ENCODE measurements around the gene RRP7A. TPM values are rescaled to one million over a fixed set of nuclear protein-coding genes. Genes with fewer than 3 reads are reported as not detected.
"Not testable (repeated sequence)": the region's sequence is repeated elsewhere in the genome, so short reads cannot be mapped to it uniquely, and the experiment has no call there.

RRP7A gene
- total and polyA plus RNA-seq, 12 donors = 20.8 to 35.2 (median 26.1) TPM

DNA sequence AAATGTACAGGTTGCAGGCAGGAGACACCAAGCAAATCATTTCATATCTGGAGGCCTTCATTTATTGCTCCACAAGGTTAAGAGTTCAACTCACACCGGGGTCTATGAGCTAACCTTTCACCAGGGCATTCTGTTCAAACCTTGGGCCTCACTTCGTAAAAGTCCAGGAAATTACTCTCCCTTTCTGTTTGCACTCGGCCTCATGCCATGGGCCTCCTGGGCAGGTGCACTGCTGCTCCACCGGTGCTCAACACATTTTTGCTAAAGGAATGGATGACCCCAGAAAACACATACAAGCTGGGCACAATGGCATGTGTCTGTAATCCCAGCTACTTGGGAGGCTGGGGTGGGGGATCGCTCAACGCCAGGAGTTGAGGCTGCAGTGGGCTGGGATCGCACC lies 16.6 kb upstream of the RRP7A start:
- peaks cover 0 to 4% (median 0%) of the 10 kb centered on the region in 7 donors for H3K27me3 ChIP-seq
- WGBS, 2 donors = 91 to 94% methylated on average over 7 of the region's 7 CpGs
- TF ChIP-seq, protein P1, sequence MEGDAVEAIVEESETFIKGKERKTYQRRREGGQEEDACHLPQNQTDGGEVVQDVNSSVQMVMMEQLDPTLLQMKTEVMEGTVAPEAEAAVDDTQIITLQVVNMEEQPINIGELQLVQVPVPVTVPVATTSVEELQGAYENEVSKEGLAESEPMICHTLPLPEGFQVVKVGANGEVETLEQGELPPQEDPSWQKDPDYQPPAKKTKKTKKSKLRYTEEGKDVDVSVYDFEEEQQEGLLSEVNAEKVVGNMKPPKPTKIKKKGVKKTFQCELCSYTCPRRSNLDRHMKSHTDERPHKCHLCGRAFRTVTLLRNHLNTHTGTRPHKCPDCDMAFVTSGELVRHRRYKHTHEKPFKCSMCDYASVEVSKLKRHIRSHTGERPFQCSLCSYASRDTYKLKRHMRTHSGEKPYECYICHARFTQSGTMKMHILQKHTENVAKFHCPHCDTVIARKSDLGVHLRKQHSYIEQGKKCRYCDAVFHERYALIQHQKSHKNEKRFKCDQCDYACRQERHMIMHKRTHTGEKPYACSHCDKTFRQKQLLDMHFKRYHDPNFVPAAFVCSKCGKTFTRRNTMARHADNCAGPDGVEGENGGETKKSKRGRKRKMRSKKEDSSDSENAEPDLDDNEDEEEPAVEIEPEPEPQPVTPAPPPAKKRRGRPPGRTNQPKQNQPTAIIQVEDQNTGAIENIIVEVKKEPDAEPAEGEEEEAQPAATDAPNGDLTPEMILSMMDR (IDR thresholded peaks at IDR 0.05) = no peak
- no peak for ATAC-seq
- no peaks in the 10 kb centered on the region for H3K36me3 ChIP-seq
- H3K27ac ChIP-seq = peak overlapping the region in 1 of 10 donors; percentile 38
- DNase-seq = no peak
- H3K9me3 ChIP-seq = no peaks in the 10 kb centered on the region
- intact Hi-C loops (cut with DNase I) = no loop called here
- H3K4me3 ChIP-seq = no peak overlapping the region
- H3K4me1 ChIP-seq = peaks cover 0 to 22% (median 10%) of the 10 kb centered on the region in 9 donors

DNA sequence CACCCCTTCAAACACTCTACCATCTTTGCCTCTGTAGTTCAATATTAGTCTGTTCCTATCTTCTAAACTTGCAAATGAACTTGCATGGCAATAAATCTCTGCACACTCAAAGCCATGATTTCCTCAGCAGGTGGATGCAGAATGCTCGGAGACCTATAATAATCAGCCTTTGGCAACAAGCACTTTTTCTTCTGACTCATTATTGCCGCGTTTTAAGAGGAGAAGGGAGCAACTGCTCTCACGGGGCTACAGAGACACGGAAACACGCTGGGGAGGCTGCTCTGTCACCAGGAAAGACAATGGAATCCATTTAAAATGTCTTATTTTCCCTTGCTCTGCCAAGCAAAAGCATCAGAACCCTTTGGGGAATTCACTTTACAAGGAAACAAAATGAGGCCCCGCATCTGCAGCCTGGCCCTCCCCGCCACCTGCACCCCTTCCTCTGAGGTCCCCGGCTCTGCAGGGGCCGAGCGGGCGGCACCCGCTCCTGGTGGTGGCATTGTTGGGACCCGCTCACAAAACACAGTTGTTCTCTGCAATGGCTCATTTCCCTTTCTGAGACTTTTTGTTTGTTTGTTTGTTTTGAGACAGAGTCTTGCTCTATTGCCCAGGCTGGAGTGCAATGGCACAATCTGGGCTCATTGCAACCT lies 15.6 kb upstream of the RRP7A start:
- H3K27ac ChIP-seq = not testable (repeated sequence)

DNA sequence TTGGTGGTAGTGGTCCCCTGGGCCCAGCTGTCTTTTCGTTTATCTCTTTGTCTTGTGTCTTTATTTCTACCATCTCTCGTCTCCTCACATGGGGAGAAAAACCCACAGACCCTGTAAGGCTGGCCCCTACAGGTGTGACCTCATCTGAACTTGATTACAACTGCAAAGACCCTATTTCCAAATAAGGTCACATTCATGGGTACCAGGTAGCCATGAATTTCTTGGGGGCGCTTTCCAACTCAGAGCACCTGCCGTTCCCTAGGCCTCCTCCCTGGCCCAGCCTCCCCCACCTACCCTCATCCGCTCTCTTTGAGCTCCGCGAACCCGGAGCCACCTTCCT lies 14.0 kb upstream of the RRP7A start:
- DNase-seq (no peak), ATAC-seq (no peak)
- H3K9me3 ChIP-seq = no peaks in the 10 kb centered on the region
- TF ChIP-seq, protein P1 (IDR thresholded peaks at IDR 0.05) = no peak
- WGBS, 2 donors = 89 to 91% methylated on average over 8 of the region's 8 CpGs
- H3K36me3 ChIP-seq = no peaks in the 10 kb centered on the region
- H3K27ac ChIP-seq = peak overlapping the region in 1 of 10 donors; percentile 49
- H3K27me3 ChIP-seq = peaks cover 0 to 4% (median 0%) of the 10 kb centered on the region in 7 donors
- intact Hi-C loops (cut with DNase I) = no loop called here
- H3K4me3 ChIP-seq = no peak overlapping the region
- peaks cover 0 to 16% (median 10%) of the 10 kb centered on the region in 9 donors for H3K4me1 ChIP-seq

More for the DNA sequence above, 15.6 kb upstream of the RRP7A start:
- ATAC-seq; intact Hi-C loops (cut with DNase I); H3K9me3 ChIP-seq; H3K4me3 ChIP-seq; H3K27me3 ChIP-seq; H3K36me3 ChIP-seq; DNase-seq: not testable (repeated sequence)
- WGBS, 2 donors = 64 to 84% methylated on average over 3 of the region's 14 CpGs
- peaks cover 0 to 22% (median 10%) of the 10 kb centered on the region in 9 donors for H3K4me1 ChIP-seq

DNA sequence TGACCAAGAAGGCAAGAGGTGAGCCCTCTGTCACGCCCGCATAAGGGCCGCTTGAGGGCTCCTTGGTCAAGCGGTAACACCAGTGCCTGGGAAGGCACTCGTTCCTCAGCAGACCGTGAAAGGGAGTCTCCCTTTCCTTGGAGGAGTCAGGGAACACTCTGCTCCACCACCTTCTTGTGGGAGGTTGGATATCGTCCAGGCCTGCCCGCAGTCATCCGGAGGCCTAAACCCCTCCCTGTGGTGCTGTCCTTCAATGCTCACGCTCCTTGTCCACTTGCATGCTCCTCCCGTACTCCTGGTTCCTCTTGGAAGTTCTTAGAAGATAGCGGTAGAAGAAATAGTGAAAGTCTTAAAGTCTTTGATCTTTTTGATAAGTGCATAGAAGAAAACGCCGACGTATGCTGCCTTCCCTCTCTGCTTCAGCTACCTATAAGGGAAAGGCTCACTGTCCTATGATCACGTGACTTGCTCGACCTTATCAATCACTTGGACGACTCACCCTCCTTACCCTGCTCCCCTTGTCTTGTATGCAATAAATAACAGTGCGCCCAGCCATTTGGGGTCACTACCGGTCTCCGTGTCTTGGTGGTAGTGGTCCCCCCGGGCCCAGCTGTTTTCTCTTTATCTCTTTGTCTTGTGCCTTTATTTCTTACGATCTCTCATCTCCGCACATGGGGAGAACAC lies 11.9 kb upstream of the RRP7A start:
- H3K27ac ChIP-seq; intact Hi-C loops (cut with DNase I): not testable (repeated sequence)

DNA sequence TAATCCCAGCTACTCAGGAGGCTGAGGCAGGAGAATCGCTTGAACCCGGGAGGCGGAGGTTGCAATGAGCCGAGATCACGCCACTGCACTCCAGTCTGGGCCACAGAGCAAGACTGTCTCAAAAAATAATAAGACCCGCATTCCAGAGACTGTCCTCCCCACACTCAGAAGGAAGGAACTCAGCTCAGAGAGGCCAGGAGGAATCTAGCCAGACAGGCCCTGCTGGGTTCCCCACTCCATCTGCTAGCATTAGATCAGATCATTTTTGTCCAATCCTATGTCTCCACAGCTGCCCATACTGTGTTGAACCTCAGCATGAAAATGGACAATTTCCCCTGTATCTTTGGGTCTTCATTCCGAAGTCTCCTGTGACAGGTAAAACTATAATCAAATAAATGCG lies 9.8 kb upstream of the RRP7A start:
- intact Hi-C loops (cut with DNase I); H3K4me3 ChIP-seq; H3K9me3 ChIP-seq; H3K36me3 ChIP-seq; H3K4me1 ChIP-seq; DNase-seq; H3K27me3 ChIP-seq; ATAC-seq; H3K27ac ChIP-seq: not testable (repeated sequence)
- 95 to 96% methylated on average over 8 of the region's 8 CpGs for WGBS, 2 donors

More for the DNA sequence above, 11.9 kb upstream of the RRP7A start:
- not testable (repeated sequence) for H3K4me1 ChIP-seq, DNase-seq, H3K9me3 ChIP-seq, H3K36me3 ChIP-seq, H3K27me3 ChIP-seq, H3K4me3 ChIP-seq, ATAC-seq
- WGBS, 2 donors = 79 to 82% methylated on average over 24 of the region's 24 CpGs

Data from heart right ventricle (tissue), 16 donors.